ENCODE measurements around the gene HYAL3. TPM values are rescaled to one million over a fixed set of nuclear protein-coding genes. Genes with fewer than 3 reads are reported as not detected.
A peak's percentile ranks its signal among the peaks of the same experiment; 100 is the strongest.

Gene HYAL3
- total RNA-seq, 2 experiments from 2014 or later, result 2.7 to 3.5 TPM

- H2AFZ ChIP-seq (ENCODE audit: low read length), result no peak overlapping the region
- no peaks in the 10 kb centered on the region for H3K9me3 ChIP-seq (ENCODE audit: low read length)
- peaks cover 5% of the 10 kb centered on the region; the same call in 1 of the 2 replicates for H4K20me1 ChIP-seq (ENCODE audit: insufficient read depth, low read length)
- ChIA-PET POLR2A (interaction anchor here (0.6 kb wide), 1 partner anchor 230 kb away, joined by 3 read pairs; no protein-coding TSS in a partner anchor), CTCF (ENCODE audit: unreplicated experiment) (interaction anchor here (1.0 kb wide), 1 partner anchor 55 kb away, joined by 3 read pairs; no protein-coding TSS in a partner anchor)
- no peaks in the 10 kb centered on the region for H3K9me2 ChIP-seq (ENCODE audit: insufficient read depth, low read length)
- no TSS peak for BruUV-seq (replicated peaks)
- H3K4me2 ChIP-seq (ENCODE audit: low read length), result no peak overlapping the region
- no peak overlapping the region for H3K4me3 ChIP-seq (ENCODE audit: low read depth, low read length, poor library complexity, severe bottlenecking)
- TF ChIP-seq EZH2phosphoT487 (IDR thresholded peaks at IDR 0.05; ENCODE audit: borderline replicate concordance, low read depth, low read length) (no peak), CTCF (conservative IDR thresholded peaks at IDR 0.05; ENCODE audit: low read length) (no peak)
- peaks cover 40% of the 10 kb centered on the region for H3K4me1 ChIP-seq (ENCODE audit: insufficient read depth, low read length, poor library complexity, severe bottlenecking)
- DNase-seq (ENCODE audit: low spot score), result no peak
- H3K36me3 ChIP-seq (ENCODE audit: insufficient read depth, low read length), result peaks cover 64% of the 10 kb centered on the region
- intact Hi-C loops (cut with micrococcal nuclease; ENCODE audit: unreplicated experiment), result no loop called here
- H3K79me2 ChIP-seq (ENCODE audit: insufficient read depth, low read depth, low read length), result peaks cover 39% of the 10 kb centered on the region
- no peak overlapping the region for H3K27ac ChIP-seq (ENCODE audit: low read depth, low read length, poor library complexity, severe bottlenecking)
Measured at GRCh38 chr3:50249457-50249856, 49.7 kb downstream of the HYAL3 start.

GRCh38 chr3:50248387-50248786, 50.8 kb downstream of the HYAL3 start:
- Histone ChIP-seq H4K20me1 (ENCODE audit: insufficient read depth, low read length) (peaks cover 5% of the 10 kb centered on the region; the same call in 1 of the 2 replicates), H3K4me1 (ENCODE audit: insufficient read depth, low read length, poor library complexity, severe bottlenecking) (peaks cover 43% of the 10 kb centered on the region), H3K9me2 (ENCODE audit: insufficient read depth, low read length) (no peaks in the 10 kb centered on the region), H3K4me3 (ENCODE audit: low read depth, low read length, poor library complexity, severe bottlenecking) (no peak overlapping the region), H3K36me3 (ENCODE audit: insufficient read depth, low read length) (peaks cover 61% of the 10 kb centered on the region), H3K27ac (ENCODE audit: low read depth, low read length, poor library complexity, severe bottlenecking) (no peak overlapping the region), H3K79me2 (ENCODE audit: insufficient read depth, low read depth, low read length) (peaks cover 39% of the 10 kb centered on the region), H3K4me2 (ENCODE audit: low read length) (no peak overlapping the region), H2AFZ (ENCODE audit: low read length) (no peak overlapping the region), H3K9me3 (ENCODE audit: low read length) (no peaks in the 10 kb centered on the region)
- intact Hi-C loops (cut with micrococcal nuclease; ENCODE audit: unreplicated experiment), result no loop called here
- TF ChIP-seq EZH2phosphoT487 (IDR thresholded peaks at IDR 0.05; ENCODE audit: borderline replicate concordance, low read depth, low read length), result no peak
- no peak for TF ChIP-seq CTCF (conservative IDR thresholded peaks at IDR 0.05; ENCODE audit: low read length)
- no TSS peak for BruUV-seq (replicated peaks)
- ChIA-PET CTCF (ENCODE audit: unreplicated experiment) (no interaction called here), POLR2A (no interaction called here)
- no peak for DNase-seq (ENCODE audit: low spot score)

GRCh38 chr3:50246517-50246954, 52.7 kb downstream of the HYAL3 start:
- peaks cover 58% of the 10 kb centered on the region for H3K79me2 ChIP-seq (ENCODE audit: insufficient read depth, low read depth, low read length)
- no peaks in the 10 kb centered on the region for H3K9me2 ChIP-seq (ENCODE audit: insufficient read depth, low read length)
- BruUV-seq (replicated peaks), result no TSS peak
- no peak overlapping the region for H2AFZ ChIP-seq (ENCODE audit: low read length)
- intact Hi-C loops (cut with micrococcal nuclease; ENCODE audit: unreplicated experiment), result loop anchor here (1.0 to 2.0 kb wide), 3 partner anchors 9 to 52 kb away; partner anchors contain the start of genes HYAL3 and NAA80
- peak; percentile 85 for DNase-seq (ENCODE audit: low spot score)
- peaks cover 48% of the 10 kb centered on the region; the same call in 1 of the 2 replicates for H3K36me3 ChIP-seq (ENCODE audit: insufficient read depth, low read length)
- ChIA-PET POLR2A (interaction anchor here (0.6 to 1.9 kb wide), 8 partner anchors 9 to 144 kb away, joined by 3 to 24 read pairs (median 6); partner anchors contain the start of gene GNAI2), CTCF (ENCODE audit: unreplicated experiment) (interaction anchor here (0.6 to 1.5 kb wide), 13 partner anchors 9 to 805 kb away, joined by 3 to 20 read pairs (median 5); partner anchors contain the start of gene GNAI2)
- peak overlapping the region; percentile 64 for H3K4me3 ChIP-seq (ENCODE audit: low read depth, low read length, poor library complexity, severe bottlenecking)
- peak; percentile 49 for TF ChIP-seq CTCF (conservative IDR thresholded peaks at IDR 0.05; ENCODE audit: low read length)
- TF ChIP-seq EZH2phosphoT487 (IDR thresholded peaks at IDR 0.05; ENCODE audit: borderline replicate concordance, low read depth, low read length), result no peak
- H3K27ac ChIP-seq (ENCODE audit: low read depth, low read length, poor library complexity, severe bottlenecking), result peak overlapping the region; percentile 79
- H3K4me2 ChIP-seq (ENCODE audit: low read length), result peak overlapping the region; percentile 78
- H4K20me1 ChIP-seq (ENCODE audit: insufficient read depth, low read length), result peaks cover 15% of the 10 kb centered on the region; the same call in 1 of the 2 replicates
- H3K4me1 ChIP-seq (ENCODE audit: insufficient read depth, low read length, poor library complexity, severe bottlenecking), result peaks cover 61% of the 10 kb centered on the region
- no peaks in the 10 kb centered on the region for H3K9me3 ChIP-seq (ENCODE audit: low read length)
